HG03045 (cell line): Measurements from ENCODE around the gene PIPOX.

Source experiments
- ATAC-seq: cut with Tn5 transposase; IDR thresholded peaks from one replicate; pipeline ENCODE4 v1.9.1; 2021; ENCODE audit warnings: mild to moderate bottlenecking, moderate library complexity; ENCODE audit not compliant: unreplicated experiment

The PIPOX gene

GRCh38 chr17:29042679-29043538 lies at the start of gene PIPOX:
Gene PIPOX (plus strand): TSS chr17:29043141. CDS start chr17:29043226, 85 bp downstream.
- no peak for ATAC-seq

- no peak for ATAC-seq
These were observed 49.1 kb upstream of the PIPOX start for GRCh38 chr17:28993645-28994426.

GRCh38 chr17:28996554-28997096 lies 46.3 kb upstream of the PIPOX start:
- no peak for ATAC-seq

- ATAC-seq: no peak
These were observed 45.1 kb upstream of the PIPOX start for GRCh38 chr17:28997806-28998205.

- no peak for ATAC-seq
These were observed 43.7 kb upstream of the PIPOX start for GRCh38 chr17:28999206-28999605.

- no peak for ATAC-seq
These were observed 42.0 kb upstream of the PIPOX start for GRCh38 chr17:29000973-29001372.

GRCh38 chr17:29002811-29003210 lies 40.1 kb upstream of the PIPOX start:
- ATAC-seq: no peak

- no peak for ATAC-seq
These were observed 39.7 kb upstream of the PIPOX start for GRCh38 chr17:29003289-29003688.

GRCh38 chr17:29004081-29004692 lies 38.8 kb upstream of the PIPOX start:
- no peak for ATAC-seq

- ATAC-seq: no peak
These were observed 36.9 kb upstream of the PIPOX start, which contains the start of gene SEZ6 for GRCh38 chr17:29005936-29006511. Gene SEZ6 (minus strand): TSS chr17:29006033. CDS start chr17:29005869, 164 bp downstream.

GRCh38 chr17:29007456-29007855 lies 35.5 kb upstream of the PIPOX start:
- no peak for ATAC-seq

- no peak for ATAC-seq
These were observed 35.0 kb upstream of the PIPOX start for GRCh38 chr17:29007860-29008455.

- ATAC-seq: no peak
These were observed 34.4 kb upstream of the PIPOX start for GRCh38 chr17:29008591-29008990.

- no peak for ATAC-seq
These were observed 32.8 kb upstream of the PIPOX start for GRCh38 chr17:29010129-29010528.

- no peak for ATAC-seq
These were observed 32.4 kb upstream of the PIPOX start for GRCh38 chr17:29010586-29010985.

GRCh38 chr17:29012535-29012934 lies 30.4 kb upstream of the PIPOX start:
- ATAC-seq: no peak

- no peak for ATAC-seq
These were observed 28.2 kb upstream of the PIPOX start for GRCh38 chr17:29014716-29015115.

- no peak for ATAC-seq
These were observed 26.4 kb upstream of the PIPOX start for GRCh38 chr17:29016345-29017210.

- ATAC-seq: no peak
These were observed 24.0 kb upstream of the PIPOX start for GRCh38 chr17:29018788-29019474.
